ENCODE data around the gene PCDHAC1.

DNA sequence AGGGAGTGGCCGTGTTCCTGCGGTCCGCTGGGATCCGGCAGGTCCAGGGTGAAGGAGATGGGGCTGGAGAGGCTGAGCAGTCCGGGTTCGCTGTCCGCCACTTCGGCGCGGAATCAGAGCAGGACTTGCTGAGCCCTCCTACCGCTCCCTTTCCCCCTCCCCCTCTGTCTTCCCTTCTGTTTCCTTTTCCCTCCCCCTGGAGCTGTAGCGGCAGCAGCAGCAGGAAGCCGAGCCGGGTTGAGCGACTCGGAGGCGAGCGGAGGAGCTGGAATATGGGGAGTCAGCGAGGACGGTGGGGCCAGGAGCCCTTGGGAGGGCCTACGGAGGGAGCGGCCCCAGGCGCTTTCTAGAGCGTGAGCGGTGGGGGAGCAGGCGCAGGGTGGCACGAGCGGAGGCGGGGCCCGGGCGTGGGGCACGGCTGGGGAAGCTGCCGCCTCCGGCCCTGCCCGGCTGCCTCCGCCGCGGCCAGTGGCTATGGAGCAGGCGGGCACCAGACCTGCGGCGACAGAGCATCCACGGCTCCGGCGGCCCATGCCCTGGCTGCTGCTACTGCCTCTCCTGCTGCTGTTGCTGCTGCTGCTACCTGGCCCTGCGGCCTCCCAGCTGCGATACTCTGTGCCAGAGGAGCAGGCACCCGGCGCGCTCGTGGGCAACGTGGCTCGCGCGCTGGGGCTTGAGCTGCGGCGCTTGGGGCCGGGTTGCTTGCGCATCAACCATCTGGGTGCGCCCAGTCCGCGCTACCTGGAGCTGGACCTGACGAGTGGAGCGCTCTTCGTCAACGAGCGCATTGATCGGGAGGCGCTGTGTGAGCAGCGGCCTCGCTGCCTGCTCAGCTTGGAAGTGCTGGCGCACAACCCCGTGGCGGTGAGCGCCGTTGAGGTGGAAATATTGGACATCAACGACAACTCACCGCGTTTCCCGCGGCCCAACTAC lies 40.5 kb downstream of the PCDHAC1 start, which contains the start of gene PCDHAC2:
- TF ChIP-seq POLR2A (IDR thresholded peaks at IDR 0.05; ENCODE audit: low read depth, low read length) (no peak), POLR2AphosphoS5 (IDR thresholded peaks at IDR 0.05; ENCODE audit: low read depth, low read length) (no peak), TAF1 (IDR thresholded peaks at IDR 0.05; ENCODE audit: low read depth, low read length) (no peak)
